CD14-positive monocyte (primary cell): ENCODE measurements around the gene SPSB3. TPM values are rescaled to one million over a fixed set of nuclear protein-coding genes. Genes with fewer than 3 reads are reported as not detected.

Experiments used
- DNase-seq, 3 donors: peaks; one replicate each; pipeline ENCODE4 v3.0.0-alpha.2; 2011 to 2022
- H2AFZ ChIP-seq: 2 replicates; pipeline ENCODE4 v1.6.0; 2012; ENCODE audit warnings: mild to moderate bottlenecking, low read depth, low read length, inconsistent platforms; ENCODE audit not compliant: insufficient read depth, poor library complexity, severe bottlenecking
- H3K27ac ChIP-seq, 2 donors: 1 replicate in 1 of 2; 2 replicates in 1 of 2; pipeline ENCODE4 v1.5.1; 2012 to 2013; ENCODE audit warnings: low read length in 2 of 2, control low read depth in 1 of 2, inconsistent platforms in 1 of 2, low read depth in 1 of 2, mild to moderate bottlenecking in 1 of 2
- H3K27me3 ChIP-seq, 2 donors: one replicate each; pipeline versions ENCODE4 v1.6.0 to v1.6.1; 2011 to 2013; ENCODE audit warnings: low read length in 2 of 2; ENCODE audit not compliant: control insufficient read depth in 2 of 2, insufficient read depth in 2 of 2
- H3K36me3 ChIP-seq, 2 donors: replicated peaks in 1 of 2; 1 replicate in 1 of 2; 2 replicates in 1 of 2; pipeline versions ENCODE4 v1.5.1 to v1.6.1; 2012 to 2013; ENCODE audit warnings: low read length in 2 of 2, control low read depth in 1 of 2, inconsistent platforms in 1 of 2, mild to moderate bottlenecking in 1 of 2; ENCODE audit not compliant: insufficient read depth in 2 of 2, control insufficient read depth in 1 of 2
- H3K4me1 ChIP-seq, 2 donors: 1 replicate in 1 of 2; 2 replicates in 1 of 2; pipeline versions ENCODE4 v1.5.1 to v1.6.1; 2012 to 2013; ENCODE audit warnings: low read length in 2 of 2, control low read depth in 1 of 2, inconsistent platforms in 1 of 2, mild to moderate bottlenecking in 1 of 2, moderate library complexity in 1 of 2; ENCODE audit not compliant: insufficient read depth in 2 of 2, control insufficient read depth in 1 of 2
- H3K4me2 ChIP-seq: replicated peaks from 2 replicates; pipeline ENCODE3; 2012; ENCODE audit warnings: low read length, moderate library complexity, mild to moderate bottlenecking; ENCODE audit not compliant: poor library complexity, severe bottlenecking; ENCODE audit errors: extremely low read depth
- H3K4me3 ChIP-seq, 3 experiments: fragments of 200-600 bp in 1 of 3; sonication (generic) in 1 of 3; replicated peaks in 1 of 3; 1 replicate in 2 of 3; 2 replicates in 1 of 3; pipeline ENCODE4 v1.5.1; 2011 to 2013; ENCODE audit warnings: low read length in 3 of 3, mild to moderate bottlenecking in 3 of 3, control low read depth in 2 of 3, low read depth in 2 of 3, inconsistent platforms in 1 of 3, moderate library complexity in 1 of 3
- H3K79me2 ChIP-seq: 2 replicates; pipeline ENCODE4 v1.6.0; 2012; ENCODE audit warnings: mild to moderate bottlenecking, control low read depth, inconsistent platforms, low read length, moderate library complexity; ENCODE audit not compliant: insufficient read depth
- H3K9ac ChIP-seq: 2 replicates; pipeline ENCODE4 v1.6.0; 2017; ENCODE audit warnings: low read length, mild to moderate bottlenecking; ENCODE audit not compliant: insufficient read depth, poor library complexity, severe bottlenecking
- H3K9me3 ChIP-seq, 2 donors: replicated peaks in 1 of 2; 1 replicate in 1 of 2; 2 replicates in 1 of 2; pipeline versions ENCODE4 v1.5.1 to v1.6.1; 2012 to 2013; ENCODE audit warnings: low read length in 2 of 2, control low read depth in 1 of 2; ENCODE audit not compliant: control insufficient read depth in 1 of 2, insufficient read depth in 1 of 2
- H4K20me1 ChIP-seq: 2 replicates; pipeline ENCODE4 v1.6.0; 2012; ENCODE audit warnings: mild to moderate bottlenecking, low read length, control low read depth, moderate library complexity; ENCODE audit not compliant: insufficient read depth
- H3K27ac Mint-ChIP-seq, 7 donors: one replicate each; pipeline ENCODE4 v1.8.0; 2020; ENCODE audit warnings: mild to moderate bottlenecking in 7 of 7, mixed read lengths in 7 of 7, moderate library complexity in 6 of 7, inconsistent platforms in 2 of 7
- H3K27me3 Mint-ChIP-seq, 3 donors: one replicate each; pipeline ENCODE4 v1.8.0; 2021 to 2022; ENCODE audit warnings: low read depth in 3 of 3, mild to moderate bottlenecking in 3 of 3, mixed read lengths in 3 of 3, moderate library complexity in 3 of 3, inconsistent platforms in 1 of 3
- H3K36me3 Mint-ChIP-seq, 2 donors: one replicate each; pipeline ENCODE4 v1.8.0; 2020; ENCODE audit warnings: mixed read lengths in 2 of 2, inconsistent platforms in 1 of 2, mild to moderate bottlenecking in 1 of 2
- H3K4me1 Mint-ChIP-seq: one replicate; pipeline ENCODE4 v1.8.0; 2020; ENCODE audit warnings: mild to moderate bottlenecking, mixed read lengths
- H3K4me3 Mint-ChIP-seq, 2 donors: one replicate each; pipeline ENCODE4 v1.8.0; 2020; ENCODE audit warnings: mild to moderate bottlenecking in 2 of 2, mixed read lengths in 2 of 2, moderate library complexity in 1 of 2
- H3K9me3 Mint-ChIP-seq, 7 donors: one replicate each; pipeline ENCODE4 v1.8.0; 2020 to 2022; ENCODE audit warnings: mixed read lengths in 7 of 7, mild to moderate bottlenecking in 6 of 7, moderate library complexity in 6 of 7, inconsistent platforms in 2 of 7
- whole genome bisulfite sequencing: methylation state at CpG from one replicate; pipeline ENCODE4 v1.1.5; 2013; ENCODE audit warnings: missing lambda C conversion rate; ENCODE audit not compliant: insufficient coverage; 5-methylcytosine and 5-hydroxymethylcytosine counted together
- intact Hi-C, 2 donors: fragments of 100-400 bp; cut with micrococcal nuclease; formaldehyde crosslinking; loops; one replicate each; pipeline versions ENCODE4 v1.15.0 to v1.15.1; 2023
- polyA plus RNA-seq, 3 donors: library from polyadenylated mRNA; depleted of rRNA in 1 of 3; unstranded in 2 of 3; stranded (reverse) in 1 of 3; fragments of 300-500 nt in 2 of 3; fragments of >200 nt in 1 of 3; fragmentation: Illumina TruSeq in 2 of 3; gene quantifications; 1 replicate in 2 of 3; 2 replicates in 1 of 3; pipeline ENCODE4 v1.2.3, GENCODE V29; 2012 to 2021
- TF ChIP-seq, protein P1 (sequence below): fragments of 200-600 bp; IDR thresholded peaks from one replicate; pipeline ENCODE4 v1.8.0; 2022; ENCODE audit warnings: antibody characterized with exemption, mild to moderate bottlenecking

SPSB3 gene
- polyA plus RNA-seq, 3 donors: 36.8 to 151 (median 40.2) TPM

DNA sequence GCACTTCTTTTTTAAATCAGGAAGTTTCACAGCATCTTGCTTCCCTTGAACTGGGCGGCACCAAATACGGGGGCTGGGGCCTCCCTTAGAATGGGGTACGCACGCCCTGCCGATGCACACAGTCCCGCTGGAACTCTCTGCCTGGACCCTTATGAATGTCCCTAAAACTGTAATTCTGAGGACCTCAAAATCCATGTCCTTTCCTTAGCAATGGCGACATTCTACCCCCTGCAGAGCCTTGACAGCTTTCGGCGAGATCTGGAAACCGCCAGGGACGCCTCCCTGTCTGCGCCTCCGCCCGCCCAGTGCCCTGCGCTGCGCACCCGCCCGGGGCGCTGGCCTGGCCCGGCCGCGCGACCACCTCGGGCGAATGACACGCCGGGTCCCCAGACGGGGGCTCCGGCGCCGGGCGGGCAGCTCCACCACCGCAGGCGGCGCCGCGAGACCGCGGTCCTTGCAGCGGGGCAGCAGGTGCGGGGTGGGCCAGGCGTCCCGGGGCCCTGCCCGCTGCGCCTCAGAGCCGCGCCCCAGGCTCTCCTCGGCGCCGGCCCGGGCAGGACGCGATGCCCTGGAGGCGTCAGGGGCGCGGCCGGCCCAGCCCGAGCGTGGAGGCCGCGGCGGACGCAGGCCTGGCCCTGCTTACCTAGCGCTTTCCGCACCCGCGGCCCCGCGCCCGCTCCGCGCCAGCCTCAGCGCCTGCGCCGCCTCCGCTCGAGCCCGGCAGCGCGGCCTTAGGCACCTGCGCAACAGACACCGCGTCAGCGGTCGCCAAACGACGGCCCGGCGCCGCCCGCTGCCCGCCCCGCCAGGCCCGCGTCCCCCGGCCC, 43.7 kb upstream of the SPSB3 start:
- Mint-ChIP-seq H3K4me3 (peak overlapping the region; percentile 76 to 87), H3K27me3 (peaks cover 0 to 3% (median 0%) of the 10 kb centered on the region in 3 donors), H3K36me3 (peaks cover 7 to 34% of the 10 kb centered on the region in 2 donors), H3K9me3 (peaks cover 0 to 2% (median 0%) of the 10 kb centered on the region in 7 donors), H3K4me1 (peaks cover 31% of the 10 kb centered on the region), H3K27ac (peak overlapping the region; percentile 68 to 87 (median 79))
- peak overlapping the region; percentile 42 to 91 (median 62) for H3K4me3 ChIP-seq
- peak overlapping the region; percentile 94 for H3K4me2 ChIP-seq
- H3K27ac ChIP-seq: peak overlapping the region; percentile 49 to 74
- no peaks in the 10 kb centered on the region for H3K9me3 ChIP-seq
- intact Hi-C loops: loop anchor here (2.0 to 5.0 kb wide), 2 partner anchors 43 to 44 kb away; partner anchors contain the start of genes NUBP2 (in 2 of the 2) and SPSB3 (in 2 of the 2)
- H3K79me2 ChIP-seq: peaks cover 52% of the 10 kb centered on the region
- TF ChIP-seq, protein P1, sequence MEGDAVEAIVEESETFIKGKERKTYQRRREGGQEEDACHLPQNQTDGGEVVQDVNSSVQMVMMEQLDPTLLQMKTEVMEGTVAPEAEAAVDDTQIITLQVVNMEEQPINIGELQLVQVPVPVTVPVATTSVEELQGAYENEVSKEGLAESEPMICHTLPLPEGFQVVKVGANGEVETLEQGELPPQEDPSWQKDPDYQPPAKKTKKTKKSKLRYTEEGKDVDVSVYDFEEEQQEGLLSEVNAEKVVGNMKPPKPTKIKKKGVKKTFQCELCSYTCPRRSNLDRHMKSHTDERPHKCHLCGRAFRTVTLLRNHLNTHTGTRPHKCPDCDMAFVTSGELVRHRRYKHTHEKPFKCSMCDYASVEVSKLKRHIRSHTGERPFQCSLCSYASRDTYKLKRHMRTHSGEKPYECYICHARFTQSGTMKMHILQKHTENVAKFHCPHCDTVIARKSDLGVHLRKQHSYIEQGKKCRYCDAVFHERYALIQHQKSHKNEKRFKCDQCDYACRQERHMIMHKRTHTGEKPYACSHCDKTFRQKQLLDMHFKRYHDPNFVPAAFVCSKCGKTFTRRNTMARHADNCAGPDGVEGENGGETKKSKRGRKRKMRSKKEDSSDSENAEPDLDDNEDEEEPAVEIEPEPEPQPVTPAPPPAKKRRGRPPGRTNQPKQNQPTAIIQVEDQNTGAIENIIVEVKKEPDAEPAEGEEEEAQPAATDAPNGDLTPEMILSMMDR: no peak
- H3K36me3 ChIP-seq: peaks cover 17 to 26% of the 10 kb centered on the region in 2 donors
- peak overlapping the region; percentile 69 for H2AFZ ChIP-seq
- peak; percentile 9 to 67 (median 47) for DNase-seq
- WGBS: under 1% methylated on average over 96 of the region's 96 CpGs
- H3K4me1 ChIP-seq: peaks cover 22 to 39% of the 10 kb centered on the region in 2 donors
- H3K9ac ChIP-seq: peak overlapping the region; percentile 66
- no peaks in the 10 kb centered on the region for H3K27me3 ChIP-seq
- peaks cover 49% of the 10 kb centered on the region for H4K20me1 ChIP-seq

DNA sequence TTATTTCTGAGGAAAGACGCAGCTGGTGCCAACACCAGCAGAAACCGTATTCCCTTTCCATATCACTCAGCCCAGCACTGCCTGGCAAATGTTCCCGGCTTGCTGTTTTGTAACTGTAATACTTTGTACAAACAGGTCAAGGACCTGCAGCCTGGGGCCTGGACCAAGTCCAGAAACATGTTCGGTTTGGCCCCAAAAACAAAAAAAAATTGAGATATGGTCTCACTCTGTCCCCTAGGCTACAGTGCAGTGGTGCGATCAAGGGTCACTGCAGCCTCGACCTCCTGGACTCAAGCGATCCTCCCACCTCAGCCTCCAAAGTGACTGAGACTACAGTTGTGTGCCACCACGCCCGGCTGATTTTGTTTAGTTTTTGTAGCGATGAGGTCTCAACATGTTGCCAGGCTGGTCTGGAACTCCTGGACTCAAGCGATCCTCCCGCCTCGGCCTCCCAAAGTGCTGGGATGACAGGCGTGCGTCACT, 43.1 kb upstream of the SPSB3 start:
- Histone ChIP-seq H2AFZ (peak overlapping the region; percentile 69), H3K9me3 (no peaks in the 10 kb centered on the region), H3K4me1 (peaks cover 22 to 39% of the 10 kb centered on the region in 2 donors), H3K4me2 (peak overlapping the region; percentile 94), H3K4me3 (peak overlapping the region; percentile 42 to 91 (median 62)), H3K27me3 (no peaks in the 10 kb centered on the region), H4K20me1 (peaks cover 56% of the 10 kb centered on the region), H3K36me3 (peaks cover 23 to 32% of the 10 kb centered on the region in 2 donors), H3K79me2 (peaks cover 52% of the 10 kb centered on the region), H3K9ac (peak overlapping the region; percentile 66), H3K27ac (peak overlapping the region; percentile 49 to 74)
- no peak for DNase-seq
- TF ChIP-seq, protein P1: no peak
- H3K4me3 Mint-ChIP-seq: peak overlapping the region; percentile 76 to 87
- intact Hi-C loops: loop anchor here in 1 of 2 donors (5.0 kb wide), 1 partner anchor 43 kb away; the partner anchor contains the start of genes NUBP2 and SPSB3
- peaks cover 0 to 2% (median 0%) of the 10 kb centered on the region in 7 donors for H3K9me3 Mint-ChIP-seq
- H3K27me3 Mint-ChIP-seq: peaks cover 0 to 3% (median 0%) of the 10 kb centered on the region in 3 donors
- H3K27ac Mint-ChIP-seq: peak overlapping the region; percentile 68 to 87 (median 79)
- H3K36me3 Mint-ChIP-seq: peaks cover 8 to 36% of the 10 kb centered on the region in 2 donors
- H3K4me1 Mint-ChIP-seq: peaks cover 31% of the 10 kb centered on the region
- 57% methylated on average over 14 of the region's 15 CpGs for WGBS
